CD4-positive, alpha-beta T cell treated with Interleukin-4 for 4 hours (primary cell): ENCODE results near the gene TMEM9.

Source experiments
- DNase-seq: peaks from one replicate; pipeline ENCODE4 v3.0.0-alpha.2; 2020

Gene TMEM9

DNA sequence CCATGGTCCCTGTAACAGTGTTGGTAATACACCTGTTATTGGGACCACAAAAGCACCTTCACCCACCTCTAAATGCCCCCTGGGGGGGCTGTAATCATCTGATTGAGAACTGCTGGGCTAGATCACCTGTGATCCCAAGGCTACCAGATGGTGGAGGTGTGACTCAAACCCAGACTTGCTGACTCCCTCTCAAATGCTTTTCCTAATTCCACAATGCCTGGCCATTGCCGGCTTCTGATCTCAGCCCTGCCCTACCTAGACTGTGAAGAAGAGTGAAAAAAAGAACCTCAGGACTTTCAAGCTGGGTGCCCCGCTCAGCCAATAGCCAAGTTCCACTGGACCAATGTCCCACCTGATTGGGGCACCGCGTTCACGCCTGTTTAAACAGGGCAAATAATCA, 9.6 kb downstream of the TMEM9 start:
- DNase-seq = no peak

DNA sequence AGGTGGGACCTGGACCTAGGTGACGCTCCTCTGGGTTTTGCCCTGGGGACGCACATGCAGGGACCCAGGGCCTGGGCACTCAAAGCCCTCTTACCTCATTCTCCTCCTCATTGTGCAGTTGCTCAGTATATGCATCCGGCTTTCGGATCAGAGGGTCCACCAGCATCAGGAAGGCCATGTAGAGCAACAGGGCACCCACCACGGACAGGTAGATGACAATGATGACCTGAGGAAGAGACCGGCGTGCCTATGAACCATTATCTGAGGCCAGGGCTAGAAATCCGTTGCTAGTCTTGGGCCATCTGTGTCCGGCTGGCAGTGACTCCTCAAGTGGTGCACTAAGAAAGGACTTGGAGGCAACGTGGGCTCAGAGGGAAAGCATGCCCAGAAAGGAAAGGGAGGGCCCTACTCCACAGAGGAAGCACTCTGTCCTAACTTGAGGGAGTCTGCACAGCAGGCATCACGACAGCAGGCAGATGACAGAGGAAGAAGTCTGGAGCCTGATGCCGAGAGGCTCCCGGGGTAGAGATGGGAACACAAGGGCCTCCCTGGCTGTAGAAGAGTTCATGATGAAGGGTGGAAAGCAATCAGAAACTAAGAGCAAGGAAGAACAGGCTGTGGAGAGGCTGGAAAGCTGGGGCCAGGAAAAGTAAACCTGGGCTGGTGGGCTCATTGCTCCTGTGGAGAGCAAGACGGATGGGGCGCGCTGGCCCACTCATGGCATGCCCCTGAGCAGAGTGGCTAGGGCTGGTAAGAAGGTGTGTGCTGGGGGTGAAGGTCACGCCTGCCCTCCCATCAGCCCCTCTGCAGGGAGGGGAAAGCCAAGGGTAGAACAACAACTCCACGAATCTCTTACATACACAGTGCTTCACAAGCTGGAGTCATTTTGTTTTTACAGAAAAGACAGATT, 10.3 kb downstream of the TMEM9 start:
- DNase-seq = no peak

DNA sequence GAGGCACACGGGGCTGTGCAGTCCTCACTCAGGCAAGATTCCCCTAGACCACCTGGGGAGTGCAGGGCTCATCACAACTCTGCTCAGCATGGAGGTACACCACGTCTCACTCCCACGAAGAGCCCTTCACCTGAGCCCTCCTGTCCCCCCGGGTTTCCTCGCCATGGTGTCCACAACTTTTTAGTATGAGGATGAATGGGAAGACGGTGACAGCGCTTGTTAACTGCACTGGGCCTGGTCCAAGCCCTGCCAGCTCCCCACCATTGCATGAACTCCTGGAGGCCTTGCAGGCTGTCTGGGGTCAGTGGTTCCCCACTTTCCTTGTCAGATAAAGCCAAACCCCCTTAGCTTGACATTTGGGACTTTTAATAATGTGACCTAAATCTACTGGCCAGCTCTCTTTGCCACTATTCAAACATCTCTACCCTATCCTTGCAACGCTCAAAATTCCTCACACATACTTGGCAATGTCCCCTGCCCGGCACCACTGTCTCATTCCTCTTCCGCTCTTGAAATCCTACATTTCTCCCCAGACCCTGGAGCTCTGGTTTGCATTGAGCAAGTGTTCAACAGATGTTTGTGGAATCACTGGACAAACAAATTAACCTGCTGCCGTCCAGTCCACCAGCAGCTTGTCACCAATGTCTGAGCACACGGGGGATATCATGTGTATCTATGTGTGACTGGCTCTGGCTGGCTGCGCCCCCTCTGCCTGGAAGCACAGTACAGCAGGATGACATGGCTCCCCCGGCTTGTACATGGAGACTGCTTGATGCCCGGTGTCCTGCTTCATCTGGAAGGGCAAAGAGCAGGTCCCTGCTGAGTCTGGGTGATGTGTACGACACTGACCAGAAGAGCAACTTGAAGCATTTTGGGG, 11.2 kb downstream of the TMEM9 start:
- no peak for DNase-seq

DNA sequence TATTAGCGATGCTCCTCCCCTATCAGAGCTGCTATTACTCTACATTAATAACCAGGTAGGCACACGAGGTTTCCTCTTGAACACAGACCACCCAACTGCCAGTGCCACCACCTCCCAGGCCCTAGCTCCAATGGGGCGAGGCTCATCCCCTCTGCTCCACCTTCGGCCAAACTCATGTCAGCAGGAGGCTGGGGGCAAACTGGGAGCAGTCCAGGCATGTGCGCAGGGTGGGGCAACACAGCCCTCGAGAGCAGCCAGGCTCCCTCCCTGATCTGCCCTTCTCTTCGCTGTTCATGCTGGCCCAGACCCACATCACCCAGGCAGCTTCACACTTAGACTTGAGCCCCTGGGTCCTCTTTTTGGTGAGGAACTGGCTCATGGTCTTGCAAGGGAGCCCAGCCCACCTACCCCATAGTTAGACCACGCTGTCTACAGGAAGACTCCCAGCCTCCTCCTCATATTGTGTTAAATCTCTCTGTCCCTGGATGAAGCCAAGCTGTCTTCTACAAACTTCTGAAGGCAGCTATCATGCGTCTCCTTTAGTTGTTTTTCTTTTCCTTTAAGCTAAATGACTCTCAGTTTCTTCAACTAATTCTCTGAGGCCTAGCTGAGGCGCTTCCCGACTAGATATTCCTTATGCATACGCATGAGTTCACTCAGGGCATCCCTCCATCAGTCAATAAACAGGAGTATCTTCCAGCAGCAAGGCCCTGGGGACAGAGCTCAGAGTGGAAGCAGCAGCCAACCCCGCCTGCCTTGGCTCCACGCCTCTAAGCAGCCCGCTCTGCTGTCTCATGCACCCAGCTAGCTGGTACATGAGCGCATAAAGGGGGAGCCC, 12.0 kb downstream of the TMEM9 start:
- no peak for DNase-seq

DNA sequence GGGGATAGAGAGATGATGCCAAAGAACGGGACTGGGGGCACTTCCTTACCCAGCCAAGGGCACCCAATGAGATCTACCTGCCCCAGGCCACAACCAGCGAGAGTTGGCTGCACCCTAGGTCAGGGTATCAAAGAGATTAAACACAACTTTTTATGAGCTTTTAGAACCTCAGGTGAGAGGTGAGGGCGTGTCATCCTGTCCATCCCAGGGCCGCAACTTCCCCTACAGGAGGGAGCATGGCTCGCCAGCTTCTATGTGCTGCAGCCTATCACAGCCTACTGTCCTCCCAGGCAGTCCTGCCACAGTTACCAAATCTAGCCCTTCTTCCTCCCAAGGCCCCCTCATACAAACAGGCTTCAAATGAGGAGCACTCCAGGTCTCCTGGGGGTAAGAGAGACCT, 12.9 kb downstream of the TMEM9 start:
- no peak for DNase-seq

DNA sequence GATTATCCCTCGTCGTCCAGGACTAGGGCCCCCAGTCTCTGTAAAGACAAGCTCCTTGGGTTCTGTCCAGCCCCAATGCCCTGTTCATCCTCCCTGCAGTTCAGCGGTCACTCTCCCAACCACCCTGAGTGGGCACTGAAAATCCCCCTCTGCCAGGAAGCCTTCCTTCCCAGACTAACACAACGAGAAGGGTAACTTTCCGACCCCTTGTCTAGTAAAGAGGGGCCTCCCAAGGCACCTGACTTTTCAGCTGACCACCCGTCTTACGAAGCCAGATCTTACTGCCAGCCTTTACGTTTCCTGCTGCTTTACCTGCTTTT, 13.4 kb downstream of the TMEM9 start:
- no peak for DNase-seq

DNA sequence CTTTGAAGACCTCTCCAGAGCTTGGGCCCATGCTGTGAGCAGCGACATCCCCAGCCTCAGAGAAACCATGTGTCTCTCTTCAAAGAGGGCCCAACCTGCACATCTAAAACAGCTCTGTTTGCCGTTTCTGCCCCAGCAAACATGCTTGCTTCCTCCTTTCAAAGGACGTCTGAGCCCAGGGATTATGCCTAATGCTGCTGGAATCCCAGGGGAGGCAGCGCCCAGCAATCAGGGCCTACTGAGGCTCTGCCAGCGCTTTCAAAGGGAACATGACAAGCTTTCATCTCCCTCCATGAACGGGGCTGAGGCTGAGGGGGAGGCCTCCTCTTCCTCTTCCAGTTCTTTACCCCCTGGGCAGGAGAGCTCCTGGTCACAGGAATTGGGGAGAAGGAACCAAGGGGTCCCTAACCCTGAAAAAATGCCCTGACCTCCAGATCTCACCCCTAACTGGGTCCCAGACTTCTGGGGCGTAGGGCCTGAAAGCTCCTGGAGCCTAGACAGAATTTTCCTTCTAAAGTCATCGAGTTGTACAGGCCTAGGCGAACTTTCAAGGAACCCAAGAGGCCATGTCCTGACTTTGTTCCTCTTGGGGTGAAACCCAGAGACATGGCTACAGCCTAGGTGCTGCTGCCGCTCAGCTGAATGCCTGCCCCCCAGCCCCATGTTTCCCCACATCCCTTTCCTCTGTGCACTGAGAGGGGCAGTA, 13.9 kb downstream of the TMEM9 start:
- no peak for DNase-seq

DNA sequence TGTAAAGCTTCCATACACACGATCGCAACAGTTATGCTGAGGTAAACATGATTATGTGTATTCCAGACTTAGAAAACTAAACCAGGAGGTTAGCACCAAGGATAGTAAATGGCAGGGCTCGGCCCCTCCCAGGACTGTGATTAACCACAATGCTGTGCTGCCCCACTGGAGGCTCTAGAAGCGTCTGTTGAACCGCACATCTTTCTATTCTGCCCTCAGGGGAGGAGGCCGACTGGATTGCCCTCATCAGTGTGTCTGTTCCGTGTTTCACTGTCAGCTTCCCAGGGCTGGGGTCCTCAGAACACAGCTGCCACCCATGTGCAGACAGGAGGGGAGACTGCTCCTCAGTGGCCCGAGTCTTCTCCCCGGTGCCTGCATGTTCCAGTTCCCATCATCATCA, 14.5 kb downstream of the TMEM9 start:
- no peak for DNase-seq

DNA sequence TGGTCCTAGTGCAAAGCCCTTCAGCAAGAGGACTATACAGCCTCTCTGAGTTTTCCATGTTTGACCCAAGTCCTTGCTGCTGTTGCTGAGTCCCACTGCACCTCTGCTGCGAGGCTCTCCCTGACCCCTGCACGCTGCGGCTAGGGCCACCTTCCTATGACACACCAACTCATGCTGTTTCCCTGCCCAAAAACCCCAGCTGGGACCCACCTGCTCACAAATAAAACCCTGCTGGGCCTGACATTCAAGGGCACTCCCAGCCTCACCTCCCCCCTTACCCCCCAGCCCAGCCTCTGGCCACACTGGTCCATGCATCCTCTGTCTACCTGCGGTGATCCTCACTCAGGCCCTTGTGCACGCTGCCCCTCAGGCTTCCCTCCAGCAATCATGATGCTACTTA, 15.0 kb downstream of the TMEM9 start:
- no peak for DNase-seq

DNA sequence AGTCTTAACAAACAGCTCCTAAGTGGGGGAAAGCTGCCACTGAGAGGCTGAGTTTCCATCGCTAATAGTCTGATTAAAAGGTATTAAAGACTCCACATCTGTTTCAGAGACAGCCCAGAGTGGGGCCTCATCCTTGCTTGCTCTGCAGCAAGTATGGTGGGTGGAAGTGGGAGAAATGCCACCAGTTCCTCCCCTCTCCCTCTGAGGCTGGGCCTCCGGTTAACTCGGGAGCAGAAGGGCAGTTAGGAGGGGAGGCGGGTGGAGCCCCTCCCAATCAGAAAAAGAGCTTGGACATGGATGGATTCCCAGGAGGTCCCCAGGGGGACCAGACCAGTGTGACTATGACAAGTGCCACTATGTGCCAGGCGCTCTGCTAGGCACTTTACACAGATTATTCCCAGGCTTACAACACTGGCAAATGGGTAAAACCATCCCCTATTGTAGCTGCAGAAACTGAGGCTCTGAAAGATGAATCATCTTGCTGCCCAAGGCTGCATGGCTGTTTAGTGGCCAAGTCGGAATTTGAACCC, 15.9 kb downstream of the TMEM9 start:
- no peak for DNase-seq

DNA sequence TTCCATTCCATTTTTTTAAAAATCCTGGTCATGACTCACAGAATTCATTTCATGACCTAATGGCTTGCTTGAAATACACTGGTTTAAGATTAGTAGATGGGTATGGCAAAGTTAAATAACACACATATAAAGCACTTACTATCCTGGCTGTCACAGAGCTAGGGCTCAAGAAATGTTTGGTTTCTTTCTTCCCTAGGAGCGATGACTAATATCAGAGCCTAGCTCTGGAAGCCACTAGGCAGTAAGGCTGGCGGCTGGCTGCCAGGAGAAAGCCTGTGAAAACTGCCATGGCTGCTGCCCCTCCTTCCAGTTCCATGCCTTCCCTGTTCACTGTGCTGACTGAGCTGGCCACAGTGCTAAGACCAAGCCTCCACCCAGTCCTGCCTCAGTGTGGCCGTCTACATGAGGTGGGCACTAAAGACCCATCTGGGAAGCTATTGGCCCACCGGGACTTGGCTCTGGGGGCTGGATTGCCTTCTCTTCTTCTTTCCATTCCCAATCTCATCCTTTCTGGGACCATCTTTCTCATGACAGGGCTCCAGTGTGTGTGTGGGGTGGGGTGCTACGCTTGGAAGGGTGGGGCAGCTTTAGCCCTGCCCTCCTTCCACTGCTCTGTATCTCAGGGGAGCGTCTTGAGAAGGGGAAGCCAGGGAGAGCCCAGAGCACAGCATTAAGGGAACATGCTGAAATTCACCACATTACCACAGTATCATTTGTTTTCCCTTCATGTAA, 16.5 kb downstream of the TMEM9 start:
- no peak for DNase-seq

DNA sequence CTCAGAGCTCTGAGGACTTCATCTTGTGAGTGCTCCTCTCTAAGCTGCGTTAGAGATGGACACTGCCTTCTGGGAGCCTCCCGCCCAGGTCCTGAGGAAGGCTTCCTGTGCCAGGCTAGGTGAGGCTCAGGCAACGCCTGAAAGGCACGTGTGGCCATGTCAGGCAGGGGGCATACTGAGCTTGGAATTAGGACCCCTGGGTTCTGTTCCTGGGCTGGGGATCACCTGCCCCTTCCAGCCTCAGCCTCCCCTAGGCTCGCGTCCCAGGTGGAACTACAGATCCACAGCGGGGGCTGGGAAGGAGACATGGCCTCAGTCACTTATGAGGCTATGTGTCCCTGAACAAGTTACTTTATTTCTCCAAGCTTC, 17.3 kb downstream of the TMEM9 start:
- no peak for DNase-seq

DNA sequence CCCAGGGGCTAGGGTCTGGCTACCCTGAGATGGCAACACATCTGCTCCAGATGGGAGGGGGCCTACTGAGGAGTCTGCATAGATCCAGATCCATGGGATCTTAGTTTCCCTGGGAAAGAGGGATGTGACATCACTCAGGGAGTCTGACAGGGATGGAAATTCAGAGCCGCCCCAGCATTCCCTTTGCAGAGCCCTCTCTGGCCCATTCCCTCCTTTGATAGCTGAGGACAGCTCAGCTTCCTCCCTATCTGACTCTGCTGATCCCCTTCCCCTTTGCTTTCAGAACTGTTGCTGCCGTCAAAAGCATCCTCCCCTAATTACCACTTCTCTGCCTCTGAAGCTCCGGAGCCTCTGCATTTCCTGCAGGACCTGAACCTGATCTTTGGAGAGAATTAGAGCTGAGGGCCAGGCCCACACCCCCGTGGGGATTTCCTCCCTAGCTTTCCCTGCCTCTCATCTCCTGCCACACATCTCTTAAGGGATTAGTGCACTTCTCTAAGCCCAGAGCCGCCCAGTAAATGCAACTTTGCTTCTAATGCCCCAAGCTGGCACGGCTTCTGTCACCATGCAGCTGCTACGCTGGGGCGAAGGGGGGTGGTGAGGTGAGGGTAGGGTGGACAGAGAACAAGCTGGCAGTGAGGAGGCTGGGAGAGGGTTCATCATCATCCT, 17.8 kb downstream of the TMEM9 start:
- no peak for DNase-seq

DNA sequence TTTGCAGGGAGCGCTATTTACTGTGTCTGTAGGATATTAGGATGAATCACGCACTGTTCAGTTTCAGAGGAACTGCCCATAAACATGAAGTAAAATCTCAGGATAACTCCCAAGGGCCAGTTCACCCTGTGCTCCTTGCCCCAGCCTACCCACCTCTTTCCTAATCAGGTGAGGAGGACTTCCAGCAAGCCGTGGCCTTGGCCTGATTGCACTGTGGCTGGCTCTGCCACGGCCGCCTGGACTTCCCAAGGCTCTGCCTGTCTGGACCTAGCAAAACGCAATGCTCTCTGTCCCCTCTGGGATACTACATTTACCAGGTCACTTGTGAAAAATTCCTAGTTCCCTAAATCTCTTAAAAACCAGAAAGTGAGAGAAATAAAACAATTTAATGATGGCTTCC, 19.9 kb downstream of the TMEM9 start:
- no peak for DNase-seq

DNA sequence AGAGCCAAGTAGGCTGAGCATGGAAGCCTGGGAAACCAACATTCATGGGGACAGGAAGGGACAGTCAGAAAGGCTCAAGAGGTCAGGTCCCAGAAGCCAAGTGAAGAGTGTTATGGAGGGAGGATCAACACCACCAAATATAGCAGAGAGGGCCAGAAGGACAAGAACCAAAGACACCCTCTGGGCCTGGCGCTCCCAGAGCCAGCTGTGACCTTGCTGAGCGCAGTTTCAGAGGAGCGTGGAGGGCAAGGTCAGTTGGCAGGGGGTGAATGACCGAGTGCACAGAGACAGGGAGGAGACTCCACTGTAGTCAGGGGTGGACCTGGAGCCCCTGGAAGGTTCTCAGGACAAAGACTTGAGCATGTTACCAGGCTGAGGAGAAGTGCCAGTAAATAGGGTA, 22.9 kb downstream of the TMEM9 start:
- no peak for DNase-seq

DNA sequence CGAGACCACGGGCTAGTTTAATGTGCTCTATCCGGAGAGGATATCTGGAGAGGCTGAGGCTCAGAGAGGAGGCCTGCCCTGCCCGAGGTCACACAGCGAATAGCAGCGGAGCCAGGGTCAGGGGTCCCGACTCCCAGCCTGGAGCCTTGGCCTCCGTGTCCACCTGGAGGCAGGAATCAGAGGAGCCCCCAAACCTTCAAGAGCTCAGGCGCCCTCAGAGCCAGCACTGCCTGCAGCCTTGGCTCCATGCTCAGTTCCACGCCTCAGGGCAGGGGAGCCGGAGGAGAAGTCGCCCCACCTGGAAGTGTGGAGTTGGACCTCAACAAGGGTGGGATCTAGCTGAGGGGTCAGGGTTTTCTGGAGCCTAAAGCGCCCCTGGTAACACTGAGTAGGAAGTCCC, 25.3 kb downstream of the TMEM9 start:
- DNase-seq = no peak

DNA sequence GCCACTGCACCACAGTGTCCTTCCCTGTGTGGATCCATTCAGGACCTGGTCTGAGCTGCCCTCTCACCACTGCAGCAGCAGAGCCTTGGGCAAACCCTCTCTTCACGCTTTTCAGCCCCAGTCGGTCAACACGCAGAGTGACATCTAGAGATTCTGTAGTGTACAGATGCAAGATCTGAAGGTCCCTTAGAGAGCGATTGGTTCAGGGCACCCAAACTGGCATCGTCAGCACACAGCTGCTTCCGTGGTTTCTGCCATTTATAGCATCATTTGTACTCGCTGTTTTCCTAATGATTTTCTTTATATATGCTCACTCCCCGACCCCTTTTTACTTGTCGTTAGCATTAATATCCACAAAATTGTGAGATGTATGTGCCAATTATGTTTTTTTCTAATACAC, 25.8 kb downstream of the TMEM9 start:
- DNase-seq = no peak

DNA sequence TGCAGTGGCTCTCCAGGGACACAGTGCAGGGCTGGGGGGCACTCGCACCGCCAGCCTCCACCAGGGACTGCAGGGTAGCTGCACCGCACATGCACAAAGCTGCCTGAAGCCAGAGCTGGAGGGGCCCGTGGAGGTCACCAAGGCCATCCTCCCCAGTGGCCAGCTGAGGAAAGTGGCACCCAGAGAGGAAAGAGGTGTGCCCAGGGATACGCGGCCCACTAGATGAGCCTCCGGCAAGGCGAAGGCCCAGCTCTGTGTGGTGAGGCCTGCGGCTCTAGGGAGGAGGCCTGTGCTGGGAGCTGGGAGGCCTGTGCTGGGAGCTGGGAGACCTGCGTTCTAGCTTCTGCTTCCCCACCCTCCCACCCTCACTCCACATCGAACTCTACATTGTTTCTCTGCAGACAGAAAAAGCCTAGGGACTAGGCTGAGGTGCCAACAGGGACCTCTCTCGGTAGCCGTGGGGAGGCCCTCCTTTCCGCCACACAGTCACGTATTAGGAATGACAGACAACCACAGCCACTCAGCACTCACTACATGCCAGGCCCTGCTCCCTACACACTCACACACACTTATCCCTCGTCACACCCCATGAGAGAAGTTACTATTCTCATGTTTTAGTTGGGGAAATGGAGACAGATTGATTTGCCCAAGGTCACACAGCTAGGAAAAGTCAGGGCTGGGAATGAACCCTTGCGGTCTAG, 26.4 kb downstream of the TMEM9 start:
- DNase-seq = no peak

DNA sequence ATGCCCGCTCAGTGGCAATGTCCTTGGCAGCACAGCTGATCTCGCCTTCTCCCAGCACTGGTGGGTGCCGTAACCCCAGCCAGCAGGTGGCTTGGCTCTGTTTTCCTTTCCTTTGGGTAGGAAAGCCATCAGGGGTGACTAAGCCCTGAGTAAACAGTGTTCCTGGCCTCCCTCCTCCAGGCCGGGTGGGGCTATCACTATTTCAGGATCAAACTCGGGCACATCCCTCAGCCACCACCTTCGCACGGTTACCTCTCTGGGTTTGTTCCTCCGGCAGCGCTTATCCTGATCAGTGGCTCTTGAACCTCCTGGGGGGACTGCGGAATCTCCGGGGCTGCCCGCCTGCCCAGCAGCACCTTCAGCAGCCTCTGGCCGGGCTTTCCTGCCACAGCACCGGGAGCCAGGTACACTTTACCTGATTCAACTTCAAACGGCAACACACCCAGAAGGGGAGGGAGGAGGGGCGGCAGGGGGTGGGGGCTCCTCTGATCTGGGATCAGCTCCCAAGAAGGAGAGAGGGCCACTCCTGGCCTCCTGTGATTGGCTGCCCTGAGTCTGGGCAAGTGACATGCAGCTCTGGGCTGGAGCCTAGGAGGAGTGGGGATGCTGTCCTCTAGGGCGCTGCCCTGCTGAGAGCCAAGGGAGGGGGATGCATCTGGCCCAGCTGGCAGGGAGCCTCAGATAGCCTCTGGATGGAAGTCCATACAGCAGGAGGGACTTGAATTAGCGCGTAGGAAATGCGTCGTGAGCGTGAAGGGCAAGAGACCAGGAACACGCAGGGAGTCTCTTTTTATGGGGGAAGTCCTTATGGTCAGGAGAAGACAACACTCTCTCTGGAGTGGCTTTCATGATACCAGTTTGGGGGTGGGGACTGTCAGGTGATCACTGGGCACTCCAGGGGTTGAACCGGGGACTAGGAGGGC, 27.2 kb downstream of the TMEM9 start, which contains the start of gene ASCL5:
Gene ASCL5 (minus strand): TSS at position 353 of the 923 bp plus-strand sequence. CDS start 11,812 bp downstream, outside the sequence.
- no peak for DNase-seq
